GM12872 (cell line): ENCODE data around the gene ETV3.

ENCODE experiments used
- TF ChIP-seq, protein P1 (sequence below): IDR thresholded peaks from 3 replicates; pipeline ENCODE4 v1.5.1; 2011; ENCODE audit warnings: low read depth, mild to moderate bottlenecking, low read length, moderate library complexity; ENCODE audit not compliant: insufficient read depth

The ETV3 gene

DNA sequence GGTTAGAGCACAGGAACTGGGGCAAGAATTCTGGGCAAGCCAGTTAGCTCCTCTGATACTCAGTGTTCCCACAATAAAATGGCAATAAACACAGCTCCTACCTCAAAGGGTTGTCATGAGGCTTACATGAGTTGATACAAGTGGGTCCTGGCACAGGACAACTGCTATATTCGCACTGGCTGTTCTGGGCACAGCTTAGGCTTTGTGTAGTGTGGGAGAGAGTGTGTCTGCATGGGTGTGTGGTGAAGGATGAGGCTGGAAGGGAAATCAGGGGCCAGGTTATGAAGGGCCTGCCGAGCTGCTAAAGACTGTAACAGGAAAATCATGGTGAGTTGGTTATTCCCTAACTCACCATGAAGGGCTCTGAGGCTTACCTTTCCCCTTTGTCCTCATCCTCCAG lies 18.7 kb downstream of the ETV3 start:
- TF ChIP-seq, protein P1, sequence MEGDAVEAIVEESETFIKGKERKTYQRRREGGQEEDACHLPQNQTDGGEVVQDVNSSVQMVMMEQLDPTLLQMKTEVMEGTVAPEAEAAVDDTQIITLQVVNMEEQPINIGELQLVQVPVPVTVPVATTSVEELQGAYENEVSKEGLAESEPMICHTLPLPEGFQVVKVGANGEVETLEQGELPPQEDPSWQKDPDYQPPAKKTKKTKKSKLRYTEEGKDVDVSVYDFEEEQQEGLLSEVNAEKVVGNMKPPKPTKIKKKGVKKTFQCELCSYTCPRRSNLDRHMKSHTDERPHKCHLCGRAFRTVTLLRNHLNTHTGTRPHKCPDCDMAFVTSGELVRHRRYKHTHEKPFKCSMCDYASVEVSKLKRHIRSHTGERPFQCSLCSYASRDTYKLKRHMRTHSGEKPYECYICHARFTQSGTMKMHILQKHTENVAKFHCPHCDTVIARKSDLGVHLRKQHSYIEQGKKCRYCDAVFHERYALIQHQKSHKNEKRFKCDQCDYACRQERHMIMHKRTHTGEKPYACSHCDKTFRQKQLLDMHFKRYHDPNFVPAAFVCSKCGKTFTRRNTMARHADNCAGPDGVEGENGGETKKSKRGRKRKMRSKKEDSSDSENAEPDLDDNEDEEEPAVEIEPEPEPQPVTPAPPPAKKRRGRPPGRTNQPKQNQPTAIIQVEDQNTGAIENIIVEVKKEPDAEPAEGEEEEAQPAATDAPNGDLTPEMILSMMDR: no peak

DNA sequence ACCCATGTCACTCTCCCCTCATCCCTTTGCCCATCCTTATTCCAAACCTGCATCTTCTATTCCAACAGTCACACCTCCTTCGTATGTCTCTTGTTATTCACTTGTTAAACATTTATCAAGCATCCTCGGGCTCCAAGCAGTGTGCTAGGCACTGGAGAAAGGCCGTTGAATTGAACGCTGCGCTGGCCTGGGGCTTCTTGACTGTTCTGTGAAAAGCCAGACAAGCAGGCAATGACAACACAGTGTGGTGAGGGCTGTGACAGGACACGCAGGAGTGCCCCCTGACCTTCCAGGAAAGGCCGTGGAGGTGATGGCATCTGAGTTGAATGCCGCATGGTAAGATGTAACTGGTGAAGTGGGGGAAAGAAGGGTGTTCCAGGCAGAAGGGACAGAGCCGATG lies 19.2 kb downstream of the ETV3 start:
- TF ChIP-seq, protein P1: no peak

DNA sequence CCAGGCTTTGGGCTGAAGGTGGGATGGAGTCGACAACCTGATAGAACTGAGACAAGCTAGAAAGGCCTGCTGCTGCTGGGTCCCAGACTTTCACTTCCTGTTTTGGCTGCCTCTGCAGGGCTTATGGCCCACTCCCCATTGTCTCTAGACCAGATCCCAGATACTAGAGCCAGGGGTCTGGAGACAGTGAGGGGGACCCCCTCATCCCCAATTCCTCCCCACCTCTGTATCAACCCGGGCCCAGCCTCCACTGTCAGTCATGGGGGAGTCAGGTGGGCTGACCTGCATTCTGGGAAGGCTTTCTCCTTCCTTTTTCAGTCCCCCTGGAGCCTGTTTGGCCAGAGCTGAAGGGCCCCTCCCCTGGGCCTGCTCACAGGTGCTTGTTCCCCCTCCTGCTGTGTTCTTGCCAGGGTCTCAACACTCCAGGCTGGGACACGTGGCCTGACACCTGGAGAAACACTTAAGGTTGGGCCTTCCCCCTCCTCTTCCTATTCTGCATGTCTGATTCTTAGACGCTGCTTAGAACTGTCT lies 20.6 kb downstream of the ETV3 start:
- TF ChIP-seq, protein P1: no peak

DNA sequence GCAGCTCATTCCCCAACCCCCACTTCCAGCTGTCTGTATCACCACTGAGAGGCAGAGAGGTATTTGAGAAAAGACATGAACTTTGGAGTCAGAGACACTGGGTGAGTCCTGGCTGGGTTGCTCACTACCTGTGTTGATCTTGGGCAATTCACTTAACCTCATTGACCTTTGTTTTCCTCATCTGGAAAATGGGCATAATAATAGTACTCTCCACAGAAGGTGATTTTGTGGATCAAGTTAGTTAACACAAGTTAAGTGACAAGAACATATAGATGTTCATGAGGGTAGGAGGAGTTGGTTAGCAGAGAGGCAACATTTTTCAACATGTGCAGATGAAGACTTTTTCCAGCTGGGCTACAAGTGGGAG lies 21.5 kb downstream of the ETV3 start:
- TF ChIP-seq, protein P1: no peak

DNA sequence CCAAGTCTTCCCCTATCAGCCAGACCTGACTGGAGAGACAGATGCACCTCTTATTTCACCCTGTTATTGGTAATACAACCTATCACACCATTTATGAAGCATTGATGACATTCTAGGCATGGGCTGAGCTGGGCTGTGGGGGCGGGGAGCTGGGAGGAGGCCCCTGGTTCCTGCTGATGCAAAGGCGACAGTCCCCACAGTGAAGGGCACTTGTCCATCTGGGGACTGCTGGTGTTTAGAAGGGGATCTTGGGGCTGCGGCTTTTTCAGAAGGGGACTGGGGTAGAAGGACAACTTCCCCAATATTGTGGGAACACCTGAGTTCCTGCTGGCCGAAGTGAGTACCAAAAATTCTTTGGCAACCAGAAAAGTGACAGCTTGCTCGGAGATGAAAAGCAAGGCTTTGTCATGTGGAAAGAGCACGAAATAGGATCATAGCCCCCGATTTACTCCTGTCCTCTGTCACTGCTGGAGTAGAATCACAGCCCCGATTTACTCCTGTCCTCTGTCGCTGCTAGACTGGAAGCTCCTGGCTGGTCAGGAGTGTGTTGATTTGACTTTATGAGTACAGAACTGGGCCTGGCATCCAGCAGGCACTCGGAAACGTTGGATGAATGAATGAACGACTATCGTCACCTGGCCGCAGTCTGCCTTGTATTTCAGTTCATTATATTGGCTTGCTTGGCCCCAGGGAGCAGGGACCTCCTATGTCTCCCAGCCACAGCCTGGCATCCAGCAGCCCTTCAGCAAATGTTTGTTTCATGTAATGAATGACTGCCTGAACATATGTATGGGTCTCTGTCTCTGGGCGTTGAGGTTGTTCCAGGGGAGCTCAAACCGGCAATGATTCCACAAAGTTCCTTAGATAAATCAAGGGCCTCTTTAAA lies 22.1 kb downstream of the ETV3 start:
- TF ChIP-seq, protein P1: no peak

DNA sequence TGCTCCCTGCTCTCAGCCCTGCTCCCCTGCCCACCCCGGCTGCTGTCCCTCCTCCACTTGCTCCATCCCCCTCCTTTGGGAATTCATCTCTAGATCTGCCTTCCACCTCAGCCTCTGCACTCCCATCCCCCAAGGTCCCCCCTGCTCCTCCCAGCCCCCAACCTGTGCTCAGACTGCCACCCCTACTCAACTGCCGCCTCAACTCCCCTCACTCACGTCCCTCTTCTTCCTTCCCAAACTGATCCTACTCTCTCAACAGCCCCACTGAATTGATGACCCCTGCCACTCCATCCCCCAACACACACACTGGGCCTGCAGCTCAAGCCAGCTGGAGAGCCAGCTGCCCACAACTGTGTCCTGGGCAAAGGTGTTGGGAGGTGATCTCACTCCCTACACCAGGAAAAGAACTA lies 22.8 kb downstream of the ETV3 start:
- TF ChIP-seq, protein P1: no peak

DNA sequence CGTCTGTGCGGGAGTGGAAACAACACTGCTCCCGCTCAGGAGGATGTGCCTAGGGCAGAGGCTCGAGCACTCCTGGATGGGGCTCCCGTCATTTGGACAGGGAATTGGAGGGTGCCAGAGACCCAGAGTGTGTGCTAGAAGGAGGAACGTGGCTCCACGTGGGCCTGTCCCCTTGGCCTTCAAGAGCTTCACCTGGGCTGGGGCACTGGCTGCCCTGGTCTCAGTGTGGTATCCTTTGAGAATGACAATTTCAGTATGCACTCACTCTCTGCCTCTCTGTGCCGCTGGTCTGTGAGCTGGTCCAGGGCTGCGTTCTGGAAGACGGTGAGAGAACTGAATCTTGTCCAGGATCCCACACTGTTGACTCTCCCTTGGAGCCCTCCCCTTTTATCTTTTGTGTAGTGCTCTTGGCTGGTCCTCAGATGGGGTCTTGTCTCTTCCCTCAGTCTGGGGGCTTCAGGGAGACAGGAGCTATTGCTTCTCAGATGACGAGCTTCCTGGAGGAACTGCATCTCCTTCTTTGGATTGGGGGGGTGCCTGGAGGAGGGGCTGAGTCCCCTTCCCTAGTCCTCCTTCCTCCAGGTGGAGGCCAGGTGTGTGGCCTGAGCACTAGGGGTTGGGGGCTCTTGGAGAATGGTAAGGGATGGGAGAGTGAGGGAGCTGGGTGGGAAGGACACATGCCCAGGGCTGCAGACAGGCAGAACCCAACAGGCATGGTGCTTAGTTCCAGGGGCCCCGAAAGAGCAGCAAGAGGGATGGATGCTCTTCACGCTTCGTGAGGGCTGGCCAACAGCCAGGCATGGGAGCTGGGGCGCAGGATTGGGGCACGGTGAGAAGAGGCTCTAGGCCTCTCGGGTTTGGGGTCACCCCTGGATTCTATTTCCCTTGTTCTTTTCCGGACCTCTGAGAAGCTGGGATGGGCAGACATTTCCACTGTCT lies 23.7 kb downstream of the ETV3 start:
- TF ChIP-seq, protein P1: no peak
